Tibial nerve (tissue), 4 donors: ENCODE data around the gene ASNS. TPM values are rescaled to one million over a fixed set of nuclear protein-coding genes. Genes with fewer than 3 reads are reported as not detected.
A peak's percentile ranks its signal among the peaks of the same experiment; 100 is the strongest.
"Not testable (repeated sequence)": the region's sequence is repeated elsewhere in the genome, so short reads cannot be mapped to it uniquely, and the experiment has no call there.

Source experiments
- DNase-seq, 2 donors: peaks; one replicate each; pipeline ENCODE4 v3.0.0-alpha.2; 2019; ENCODE audit warnings: low spot score in 2 of 2
- H3K27ac ChIP-seq, 4 donors: fragments of 200-600 bp; sonication (generic) in 3 of 4; one replicate each; pipeline ENCODE4 v1.5.1; 2017 to 2019; ENCODE audit warnings: mild to moderate bottlenecking in 1 of 4
- H3K27me3 ChIP-seq, 2 donors: fragments of 200-600 bp; sonication (generic) in 1 of 2; one replicate each; pipeline versions ENCODE4 v1.5.1 to v1.6.0; 2017 to 2019
- H3K36me3 ChIP-seq, 3 donors: fragments of 200-600 bp; sonication (generic); one replicate each; pipeline ENCODE4 v1.5.1; 2018 to 2019
- H3K4me1 ChIP-seq, 4 donors: fragments of 200-600 bp; sonication (generic) in 3 of 4; one replicate each; pipeline ENCODE4 v1.5.1; 2017 to 2019
- H3K4me3 ChIP-seq, 4 donors: fragments of 200-600 bp; sonication (generic) in 3 of 4; one replicate each; pipeline ENCODE4 v1.5.1; 2017 to 2019; ENCODE audit warnings: mild to moderate bottlenecking in 1 of 4, moderate library complexity in 1 of 4
- H3K9me3 ChIP-seq, 4 donors: fragments of 200-600 bp; sonication (generic) in 3 of 4; one replicate each; pipeline ENCODE4 v1.5.1; 2017 to 2019
- CTCF ChIP-seq, 5 experiments: fragments of 200-600 bp in 3 of 5; fragments of 450-650 bp in 2 of 5; sonication (generic) in 3 of 5; IDR thresholded peaks; one replicate each; pipeline ENCODE4 v1.5.1; 2016 to 2019; ENCODE audit warnings: antibody characterized with exemption in 5 of 5, mild to moderate bottlenecking in 3 of 5, moderate library complexity in 2 of 5
- EP300 ChIP-seq, 2 donors: sonication (generic); formaldehyde crosslinking; IDR thresholded peaks; one replicate each; pipeline ENCODE4 v1.6.1; 2017; ENCODE audit warnings: antibody characterized with exemption in 2 of 2, mild to moderate bottlenecking in 1 of 2
- POLR2A ChIP-seq, 2 donors: fragments of 450-650 bp; IDR thresholded peaks; one replicate each; pipeline ENCODE4 v1.6.1; 2017; ENCODE audit warnings: antibody characterized with exemption in 2 of 2, mild to moderate bottlenecking in 2 of 2, moderate library complexity in 2 of 2
- WGBS, 2 donors: methylation state at CpG; one replicate each; pipeline ENCODE4 v1.1.5; 2018; 5-methylcytosine and 5-hydroxymethylcytosine counted together
- total RNA-seq, 4 donors: library from RNA; depleted of rRNA; stranded (reverse); fragments of >200 nt; gene quantifications; one replicate each; pipeline ENCODE4 v1.1.0, GENCODE V29; 2016

The ASNS gene
- total RNA-seq, result 10 to 100 TPM in 3 of 4 donors, 1 to 10 TPM in 1; 9.0 to 19.8 (median 13.6) TPM

GRCh38 chr7:97872025-97872669 lies at the start of gene ASNS:
Gene ASNS, minus strand, starts transcription at chr7:97872408. Its CDS starts 3,252 bp downstream, at chr7:97869156.
- Histone ChIP-seq H3K27ac (peak within 1 kb of the TSS in 3 of 4 donors; percentile 61 to 85 (median 75)), H3K27me3 (no peaks in the 10 kb centered on the region), H3K9me3 (no peaks in the 10 kb centered on the region), H3K4me1 (peaks cover 0 to 17% (median 3%) of the 10 kb centered on the region in 4 donors), H3K36me3 (peaks cover 0 to 18% (median 0%) of the 10 kb centered on the region in 3 donors), H3K4me3 (peak within 1 kb of the TSS; percentile 57 to 92 (median 66))
- peak; percentile 52 to 76 for TF ChIP-seq POLR2A (IDR thresholded peaks at IDR 0.05)
- peak; percentile 64 to 85 for TF ChIP-seq EP300 (IDR thresholded peaks at IDR 0.05)
- peak in 1 of 5 experiments; percentile 8 for TF ChIP-seq CTCF (IDR thresholded peaks at IDR 0.05)
- 2 to 3% methylated on average over 50 to 53 of the region's 58 CpGs for WGBS, 2 donors
- peak; percentile 73 to 81 for DNase-seq

- H3K4me1 ChIP-seq, H3K36me3 ChIP-seq, DNase-seq, H3K27ac ChIP-seq, H3K4me3 ChIP-seq, H3K27me3 ChIP-seq, H3K9me3 ChIP-seq: not testable (repeated sequence)
- WGBS, 2 donors, result 87% methylated on average over 1 to 4 of the region's 4 CpGs
Observed at GRCh38 chr7:97921254-97921653, 49.0 kb upstream of the ASNS start.

- not testable (repeated sequence) for H3K9me3 ChIP-seq, H3K27me3 ChIP-seq, H3K36me3 ChIP-seq, H3K4me3 ChIP-seq, H3K27ac ChIP-seq, DNase-seq, H3K4me1 ChIP-seq
- WGBS, 2 donors, result 86 to 89% methylated on average over 8 of the region's 8 CpGs
Observed at GRCh38 chr7:97915267-97915666, 43.1 kb upstream of the ASNS start.

- H3K36me3 ChIP-seq, H3K27ac ChIP-seq, H3K4me1 ChIP-seq, DNase-seq, H3K27me3 ChIP-seq, H3K4me3 ChIP-seq, H3K9me3 ChIP-seq: not testable (repeated sequence)
- 63 to 72% methylated on average over 5 of the region's 5 CpGs for WGBS, 2 donors
Observed at GRCh38 chr7:97912294-97912693, 40.1 kb upstream of the ASNS start.

GRCh38 chr7:97896893-97897292 lies 24.7 kb upstream of the ASNS start:
- peaks cover 0 to 15% (median 0%) of the 10 kb centered on the region in 4 donors for H3K9me3 ChIP-seq
- not testable (repeated sequence) for H3K4me3 ChIP-seq, H3K27ac ChIP-seq, H3K27me3 ChIP-seq, DNase-seq, H3K4me1 ChIP-seq, H3K36me3 ChIP-seq
- 79 to 91% methylated on average over 2 of the region's 2 CpGs for WGBS, 2 donors

- H3K4me1 ChIP-seq, H3K27me3 ChIP-seq, DNase-seq, H3K36me3 ChIP-seq, H3K4me3 ChIP-seq, H3K27ac ChIP-seq: not testable (repeated sequence)
- 47 to 54% methylated on average over 4 of the region's 4 CpGs for WGBS, 2 donors
- H3K9me3 ChIP-seq, result peaks cover 0 to 25% (median 0%) of the 10 kb centered on the region in 4 donors
Observed at GRCh38 chr7:97891721-97892120, 19.5 kb upstream of the ASNS start.

GRCh38 chr7:97879527-97879926 lies 7.3 kb upstream of the ASNS start:
- DNase-seq, result not testable (repeated sequence)
- 83 to 97% methylated on average over 3 of the region's 3 CpGs for WGBS, 2 donors

GRCh38 chr7:97874894-97875293 lies 2.7 kb upstream of the ASNS start:
- H3K27ac ChIP-seq, H3K36me3 ChIP-seq, H3K9me3 ChIP-seq, H3K4me3 ChIP-seq, H3K27me3 ChIP-seq, DNase-seq: not testable (repeated sequence)
- WGBS, 2 donors, result 86 to 89% methylated on average over 4 of the region's 4 CpGs
- H3K4me1 ChIP-seq, result peaks cover 0 to 17% (median 3%) of the 10 kb centered on the region in 4 donors

More at GRCh38 chr7:97879527-97879926, 7.3 kb upstream of the ASNS start:
- H3K4me1 ChIP-seq, H3K9me3 ChIP-seq, H3K27ac ChIP-seq, H3K36me3 ChIP-seq, H3K27me3 ChIP-seq, H3K4me3 ChIP-seq: not testable (repeated sequence)

- Histone ChIP-seq H3K27me3 (no peaks in the 10 kb centered on the region), H3K36me3 (peaks cover 0 to 4% (median 0%) of the 10 kb centered on the region in 3 donors), H3K27ac (no peak overlapping the region), H3K9me3 (no peaks in the 10 kb centered on the region), H3K4me3 (no peak overlapping the region), H3K4me1 (peaks cover 0 to 17% (median 3%) of the 10 kb centered on the region in 4 donors)
- DNase-seq, result no peak
- 77 to 81% methylated on average over 3 of the region's 3 CpGs for WGBS, 2 donors
- no peak for TF ChIP-seq POLR2A (IDR thresholded peaks at IDR 0.05)
- TF ChIP-seq CTCF (IDR thresholded peaks at IDR 0.05), result no peak
- TF ChIP-seq EP300 (IDR thresholded peaks at IDR 0.05), result no peak
Observed at GRCh38 chr7:97873606-97874005, 1.4 kb upstream of the ASNS start.
